HEK293 (cell line): ENCODE results near the gene C1GALT1C1L.

Source experiments
- CTCF ChIP-seq: fragments of 450-650 bp; formaldehyde crosslinking; IDR thresholded peaks from 2 replicates; pipeline ENCODE4 v1.5.1; 2016; ENCODE audit warnings: missing biosample characterization, missing genetic modification characterization
- SETDB1 ChIP-seq: IDR thresholded peaks from one replicate; pipeline ENCODE4 v1.6.1; 2017; ENCODE audit warnings: mild to moderate bottlenecking, low read length, moderate library complexity, mixed read lengths; ENCODE audit not compliant: insufficient read length
- SP2 ChIP-seq: fragments of 450-650 bp; formaldehyde crosslinking; IDR thresholded peaks from 2 replicates; pipeline ENCODE4 v1.5.1; 2016; ENCODE audit warnings: missing biosample characterization, missing genetic modification characterization
- YY1 ChIP-seq: fragments of 450-650 bp; formaldehyde crosslinking; IDR thresholded peaks from 2 replicates; pipeline ENCODE4 v1.5.1; 2018; ENCODE audit warnings: missing biosample characterization, missing genetic modification characterization
- ZNF138 ChIP-seq: fragments of 450-650 bp; formaldehyde crosslinking; IDR thresholded peaks from 2 replicates; pipeline ENCODE4 v1.5.1; 2016; ENCODE audit warnings: missing biosample characterization, missing genetic modification characterization, borderline replicate concordance
- ZNF354C ChIP-seq: fragments of 450-650 bp; formaldehyde crosslinking; IDR thresholded peaks from 2 replicates; pipeline ENCODE4 v1.5.1; 2016; ENCODE audit warnings: missing biosample characterization, missing genetic modification characterization, low read depth, borderline replicate concordance
- ZNF366 ChIP-seq: fragments of 450-650 bp; formaldehyde crosslinking; conservative IDR thresholded peaks from 2 replicates; pipeline ENCODE4 v1.5.1; 2016; ENCODE audit warnings: missing biosample characterization, missing genetic modification characterization
- ZNF544 ChIP-seq: fragments of 450-650 bp; formaldehyde crosslinking; IDR thresholded peaks from 2 replicates; pipeline ENCODE4 v1.5.0; 2017; ENCODE audit warnings: missing biosample characterization, missing genetic modification characterization

- TF ChIP-seq CTCF (tag by site-specific recombination) (no peak), ZNF354C (no peak), ZNF544 (tag by site-specific recombination) (no peak), YY1 (tag by site-specific recombination) (no peak), SETDB1 (no peak), ZNF138 (no peak), ZNF366 (tag by site-specific recombination) (no peak), SP2 (tag by site-specific recombination) (no peak)
These were observed 27.1 kb downstream of the C1GALT1C1L start for GRCh38 chr2:43648994-43649701.
